Cerebellar cortex (tissue), 1 donor: ENCODE measurements around the gene BMP4.

Source experiments
- DNase-seq: peaks from one replicate; pipeline ENCODE4 v3.0.0-alpha.2; 2015; ENCODE audit warnings: low spot score

BMP4 gene

GRCh38 chr14:53946404-53947093, 10.1 kb downstream of the BMP4 start:
- peak; percentile 53 for DNase-seq

DNA sequence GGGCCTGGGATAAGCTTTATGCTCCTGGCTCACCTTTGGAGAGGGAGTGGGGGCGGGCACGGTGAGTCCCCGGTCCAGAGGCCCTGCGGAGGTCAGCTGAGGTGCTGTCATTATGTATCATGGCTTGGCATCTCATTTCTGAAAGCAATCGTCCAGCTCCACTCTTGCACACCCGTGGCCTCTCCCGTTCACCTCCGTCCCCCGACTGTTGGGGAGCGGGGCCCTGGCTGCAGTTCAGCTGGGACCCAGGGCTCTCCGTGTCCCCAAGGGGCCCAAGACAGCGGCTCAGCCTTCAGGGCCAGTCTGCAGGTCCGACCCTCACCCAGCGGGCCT, 10.6 kb downstream of the BMP4 start:
- DNase-seq: peak; percentile 51

DNA sequence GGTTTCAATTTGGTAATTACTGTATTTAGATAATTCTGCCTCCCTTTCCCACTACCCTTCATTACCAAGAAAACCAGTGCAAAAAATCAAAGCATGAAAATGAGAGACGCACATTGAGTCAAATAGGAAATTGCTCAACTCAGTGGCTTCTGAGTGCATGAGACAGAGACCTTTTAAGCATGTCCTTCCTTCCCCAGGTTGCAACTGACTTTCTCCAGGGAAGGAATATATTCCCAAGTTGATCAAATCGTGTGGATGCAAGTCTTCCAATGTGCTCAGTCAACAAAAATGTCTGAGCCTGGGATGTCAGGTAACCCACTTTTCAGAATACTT, 12.9 kb downstream of the BMP4 start:
- DNase-seq: peak; percentile 72

DNA sequence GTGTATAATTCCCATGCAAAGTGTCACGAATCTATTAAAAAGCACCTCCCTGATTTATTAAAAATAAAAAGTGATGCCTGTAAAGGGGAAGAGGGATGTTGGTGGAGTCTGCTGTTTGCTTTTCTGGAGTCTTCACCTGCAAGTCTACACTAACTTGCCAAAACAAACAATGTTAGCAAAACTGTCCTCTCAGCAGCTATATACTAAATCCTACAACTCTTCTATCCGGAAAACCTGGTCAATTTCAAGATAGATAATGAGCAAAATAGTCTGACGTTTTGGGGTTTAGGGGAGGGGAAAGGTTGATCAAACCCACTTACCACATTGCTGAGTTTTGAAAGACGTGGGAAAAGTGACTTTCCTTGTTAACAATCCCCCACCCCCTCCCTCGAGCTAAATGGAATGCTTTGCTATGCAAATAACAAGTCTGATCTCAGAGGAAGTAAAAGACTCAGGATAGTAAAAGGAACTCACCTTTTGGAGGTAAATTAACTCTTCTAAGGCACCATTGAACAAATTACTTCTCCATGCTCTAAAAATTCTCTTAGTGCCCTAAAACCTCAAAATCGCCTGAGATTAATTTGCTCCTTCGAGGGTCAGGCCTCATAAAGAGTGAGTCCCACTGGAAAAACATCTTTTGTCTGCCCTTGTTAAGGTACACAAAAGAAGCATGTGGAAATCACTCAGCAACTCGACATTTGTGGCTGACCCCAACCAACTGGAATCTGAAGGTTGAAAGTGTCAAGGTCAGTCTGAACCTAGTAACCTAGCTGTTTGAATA, 13.5 kb downstream of the BMP4 start:
- peak; percentile 80 for DNase-seq

DNA sequence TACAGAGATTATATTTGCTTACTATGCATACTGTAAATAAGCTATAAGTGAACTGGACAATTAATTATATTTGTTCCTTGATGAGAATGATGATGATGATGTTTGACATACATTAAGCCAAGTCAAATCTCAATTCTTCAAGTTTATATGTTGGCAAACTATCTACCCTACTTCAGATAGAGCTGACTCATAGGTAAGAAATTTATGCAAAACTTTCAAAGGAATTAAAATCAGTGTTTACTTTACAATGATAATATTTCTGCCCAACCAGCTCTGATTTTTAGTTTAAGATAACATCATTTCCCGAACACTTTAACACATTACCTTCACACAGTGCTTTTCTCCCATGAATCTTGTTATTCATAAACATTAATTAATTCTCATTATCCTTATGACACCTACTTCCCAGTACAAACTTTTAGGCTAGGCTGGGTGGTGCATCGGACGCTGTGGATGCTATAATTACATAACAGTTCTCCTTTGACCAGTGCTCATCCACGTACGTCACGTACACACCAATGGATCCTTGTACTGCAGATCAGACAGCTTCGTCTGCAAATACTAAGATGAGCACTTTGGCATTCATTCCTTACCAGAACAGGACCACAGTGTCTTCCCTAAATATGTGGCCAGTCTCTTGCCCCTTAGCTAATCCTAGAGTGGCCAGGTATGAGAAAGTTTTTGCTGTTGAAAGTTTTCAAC, 18.3 kb downstream of the BMP4 start:
- DNase-seq: no peak

GRCh38 chr14:53934778-53935414, 21.7 kb downstream of the BMP4 start:
- no peak for DNase-seq

DNA sequence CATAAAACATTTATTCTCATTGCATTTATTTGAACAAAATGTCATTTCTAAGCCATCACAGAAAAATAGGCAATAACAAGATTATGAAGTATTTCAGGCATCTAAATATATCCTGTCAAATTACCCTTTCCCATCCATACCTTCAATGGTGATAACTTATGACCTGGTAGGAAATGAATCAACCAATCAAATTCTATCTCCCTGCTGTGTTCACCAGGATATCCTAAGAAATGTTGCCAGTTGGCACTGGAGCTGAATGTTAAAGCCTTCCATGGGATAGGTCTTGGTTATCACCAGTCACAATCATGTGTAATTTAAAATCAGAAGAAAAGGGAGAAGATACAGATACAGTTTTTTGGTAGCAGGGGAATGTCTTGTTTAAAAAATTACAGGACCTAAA, 23.7 kb downstream of the BMP4 start:
- DNase-seq: no peak

DNA sequence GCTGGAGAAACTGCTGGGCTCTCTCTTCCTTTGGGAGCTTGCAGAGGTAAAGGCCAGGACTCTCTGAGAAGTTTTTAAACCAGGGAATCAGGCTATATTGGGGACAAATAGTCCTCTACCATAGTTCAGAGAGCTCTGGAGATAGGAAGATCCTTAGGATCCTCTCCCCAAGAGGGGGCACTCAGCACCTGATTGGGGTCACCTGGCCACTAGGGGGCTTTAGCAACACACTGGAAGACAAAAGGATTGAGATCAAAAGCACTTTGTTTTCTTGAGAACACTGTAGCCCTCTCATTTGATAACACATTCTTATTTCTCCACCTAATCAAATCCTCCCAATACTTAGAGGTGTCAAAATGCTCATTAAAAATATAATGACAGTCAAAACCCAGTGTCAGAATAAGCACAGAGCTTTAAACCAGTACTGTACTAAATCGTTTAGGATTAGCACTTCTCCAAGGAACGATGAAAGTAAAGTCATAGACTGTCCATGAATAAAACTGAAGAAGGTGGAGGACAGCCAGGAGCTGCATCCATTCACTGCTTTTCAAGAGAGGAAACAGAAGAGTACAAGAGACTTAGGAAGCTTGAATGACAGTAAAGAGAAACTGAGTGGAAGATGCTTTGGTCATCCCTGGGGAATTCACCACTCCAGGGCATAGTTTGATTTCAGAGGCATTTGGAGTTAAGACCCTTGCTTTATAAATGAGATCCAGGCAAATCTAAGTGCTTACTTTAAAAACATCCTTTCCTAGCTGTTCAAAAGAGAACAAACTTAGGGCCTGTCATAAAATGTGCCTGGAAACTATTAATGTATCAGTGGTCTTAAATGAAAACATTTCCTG, 26.5 kb downstream of the BMP4 start:
- DNase-seq: peak; percentile 66

- DNase-seq: no peak
Observed at GRCh38 chr14:53927171-53927570, 29.5 kb downstream of the BMP4 start.

- no peak for DNase-seq
Observed at GRCh38 chr14:53925201-53925766, 31.3 kb downstream of the BMP4 start.

DNA sequence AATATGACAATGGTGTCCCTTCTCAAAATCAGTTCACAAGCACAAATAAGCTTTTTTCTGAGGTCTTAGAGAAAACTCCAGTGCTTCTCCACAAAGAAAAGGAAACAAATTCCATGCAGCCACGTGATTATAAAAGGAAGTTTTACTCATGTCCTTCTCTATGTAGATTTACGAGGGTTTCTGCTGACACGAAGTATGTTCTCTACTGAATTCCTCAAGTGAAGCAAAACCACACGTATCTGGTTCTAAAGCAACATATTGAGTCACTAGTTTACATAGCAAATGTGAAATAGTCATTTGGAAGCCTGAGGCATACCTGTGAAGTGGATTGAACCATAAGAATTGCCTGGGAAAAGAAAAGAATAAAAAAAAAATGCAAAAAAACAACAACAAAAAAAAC, 31.9 kb downstream of the BMP4 start:
- no peak for DNase-seq

- DNase-seq: no peak
Observed at GRCh38 chr14:53921027-53921426, 35.6 kb downstream of the BMP4 start.

DNA sequence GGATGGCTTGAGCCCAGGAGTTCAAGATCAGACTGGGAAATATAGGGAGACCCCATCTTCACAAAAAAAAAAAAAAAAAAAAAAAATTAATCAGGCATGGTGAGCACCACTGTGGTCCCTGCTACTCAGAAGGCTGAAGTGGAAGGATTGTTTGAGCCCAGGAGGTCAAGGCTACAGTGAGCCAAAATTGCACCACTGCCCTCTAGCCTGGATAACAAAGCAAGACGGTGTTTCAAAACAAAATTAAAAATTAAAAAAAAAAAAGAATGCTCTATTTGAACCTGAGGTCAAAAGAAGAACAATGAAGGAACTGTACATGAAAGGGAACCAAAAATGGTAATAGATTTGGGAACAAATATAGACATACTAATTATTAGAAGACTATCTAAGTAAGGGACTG, 40.4 kb downstream of the BMP4 start:
- DNase-seq: no peak

DNA sequence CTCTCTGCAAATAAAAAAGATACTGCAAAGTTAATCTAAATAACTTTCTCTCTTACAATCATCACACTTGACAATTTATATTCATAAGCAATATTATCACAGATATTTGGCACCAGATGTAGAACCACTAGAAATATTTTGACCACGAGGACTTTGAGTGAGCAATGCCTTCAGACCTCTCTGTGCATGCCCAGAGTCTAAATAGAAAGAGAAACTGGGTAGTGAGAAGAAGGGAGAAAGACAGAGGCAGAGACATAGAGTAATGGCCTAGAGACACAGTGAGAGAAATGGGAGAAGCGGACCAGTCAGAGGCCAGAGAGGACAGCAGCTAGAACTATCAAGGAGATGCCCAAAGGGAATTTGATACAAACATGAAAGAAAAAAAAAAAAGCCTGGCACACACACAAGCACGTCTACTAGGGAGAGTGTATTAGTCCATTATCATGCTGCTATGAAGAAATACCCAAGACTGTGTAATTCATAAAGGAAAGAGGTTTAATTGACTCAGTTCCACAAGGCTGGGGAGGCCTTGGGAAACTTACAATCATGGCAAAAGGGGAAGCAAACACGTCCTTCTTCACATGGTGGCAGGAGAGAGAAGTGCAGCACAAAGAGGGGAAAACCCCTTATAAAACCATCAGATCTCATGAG, 41.1 kb downstream of the BMP4 start:
- no peak for DNase-seq

DNA sequence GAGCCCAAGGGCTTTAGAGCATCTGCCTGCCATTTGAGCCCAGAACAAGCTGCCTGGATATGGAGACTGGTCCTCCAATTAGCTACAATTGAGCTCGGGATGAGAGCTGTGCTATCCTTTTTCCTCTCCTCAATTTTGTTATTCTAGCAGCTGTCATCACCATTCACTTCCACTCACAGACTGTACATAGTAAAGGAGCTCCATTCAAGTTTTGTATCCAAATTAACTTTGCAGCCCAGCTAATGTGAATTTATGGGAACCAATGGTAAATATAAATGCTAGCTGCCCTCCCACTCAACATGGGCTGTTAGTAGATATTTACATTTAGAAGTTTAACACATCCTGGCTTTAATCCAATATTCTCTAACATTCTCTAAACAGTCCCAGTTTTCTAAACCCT, 44.6 kb downstream of the BMP4 start:
- no peak for DNase-seq

DNA sequence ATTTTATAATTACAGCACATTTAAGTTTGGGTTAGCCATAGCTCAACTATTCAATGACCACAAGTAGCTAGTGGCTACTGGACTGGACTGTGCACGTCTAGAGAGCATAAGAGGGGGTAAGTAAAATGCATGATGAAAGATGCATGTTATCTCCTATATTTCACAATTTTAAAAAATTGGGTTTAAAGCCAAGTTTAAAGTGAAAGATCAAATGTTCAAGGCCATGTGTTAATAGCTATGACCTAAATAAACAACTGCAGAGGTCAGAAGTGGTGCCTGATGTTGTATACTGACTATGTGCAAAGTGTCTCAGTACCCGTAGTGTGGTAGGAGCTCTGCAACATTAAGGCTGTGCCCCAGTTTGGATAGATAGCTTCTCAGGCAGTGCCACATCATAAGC, 48.2 kb downstream of the BMP4 start:
- DNase-seq: no peak

DNA sequence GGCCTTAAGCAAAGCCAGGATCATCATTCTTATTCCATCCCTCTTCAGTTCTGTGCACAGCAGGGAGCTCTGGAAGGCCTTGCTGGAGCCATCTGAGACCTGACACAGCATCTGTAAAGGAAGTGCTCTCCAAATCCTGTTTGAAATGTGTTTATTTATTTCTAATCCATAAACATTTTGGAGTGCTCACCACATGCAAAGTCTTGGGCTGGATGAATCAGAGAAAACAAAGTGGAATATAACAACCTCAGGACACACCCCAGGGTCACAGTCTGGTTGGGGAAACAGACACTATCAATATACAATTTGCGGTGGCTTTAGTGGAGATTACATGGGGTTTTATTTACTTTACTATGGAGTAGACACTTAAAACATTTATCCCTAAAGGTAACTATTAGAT, 54.3 kb downstream of the BMP4 start:
- DNase-seq: no peak

- DNase-seq: no peak
Observed at GRCh38 chr14:53900499-53900898, 56.1 kb downstream of the BMP4 start.
